DMS114 treated with DMSO at 0.1 percent for 48 hours (cell line): ENCODE data around the gene BAIAP2.

Source experiments
- DNase-seq: peaks from one replicate; lab custom pipeline; 2025; ENCODE audit not compliant: unreplicated experiment; lab: John Stamatoyannopoulos, UW

The BAIAP2 gene, protein sequence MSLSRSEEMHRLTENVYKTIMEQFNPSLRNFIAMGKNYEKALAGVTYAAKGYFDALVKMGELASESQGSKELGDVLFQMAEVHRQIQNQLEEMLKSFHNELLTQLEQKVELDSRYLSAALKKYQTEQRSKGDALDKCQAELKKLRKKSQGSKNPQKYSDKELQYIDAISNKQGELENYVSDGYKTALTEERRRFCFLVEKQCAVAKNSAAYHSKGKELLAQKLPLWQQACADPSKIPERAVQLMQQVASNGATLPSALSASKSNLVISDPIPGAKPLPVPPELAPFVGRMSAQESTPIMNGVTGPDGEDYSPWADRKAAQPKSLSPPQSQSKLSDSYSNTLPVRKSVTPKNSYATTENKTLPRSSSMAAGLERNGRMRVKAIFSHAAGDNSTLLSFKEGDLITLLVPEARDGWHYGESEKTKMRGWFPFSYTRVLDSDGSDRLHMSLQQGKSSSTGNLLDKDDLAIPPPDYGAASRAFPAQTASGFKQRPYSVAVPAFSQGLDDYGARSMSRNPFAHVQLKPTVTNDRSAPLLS

GRCh38 chr17:81034779-81035520 lies at the start of gene BAIAP2:
Gene BAIAP2 (plus strand): TSS chr17:81035151. CDS start chr17:81035255, 104 bp downstream.
- peak; percentile 85 for DNase-seq

DNA sequence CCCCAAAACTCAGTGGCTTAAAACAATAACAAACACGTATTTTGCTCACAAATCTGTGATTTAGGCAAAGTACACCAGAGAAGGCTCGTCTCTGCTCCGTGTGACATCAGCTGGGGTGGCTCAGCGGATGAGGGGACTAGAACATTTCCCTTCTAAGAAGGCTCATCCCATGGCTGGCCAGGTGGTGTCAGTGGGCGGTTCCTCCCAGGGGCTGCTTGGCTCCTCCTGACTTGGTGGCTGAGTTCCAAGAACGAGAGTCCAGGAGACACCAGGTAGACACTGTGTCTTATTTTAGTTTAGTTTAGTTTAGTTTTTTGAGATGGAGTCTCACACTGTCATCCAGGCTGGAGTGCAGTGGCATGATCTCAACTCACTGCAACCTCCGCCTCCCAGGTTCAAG lies 48.9 kb upstream of the BAIAP2 start:
- no peak for DNase-seq

GRCh38 chr17:80986816-80987475 lies 48.0 kb upstream of the BAIAP2 start:
- no peak for DNase-seq

DNA sequence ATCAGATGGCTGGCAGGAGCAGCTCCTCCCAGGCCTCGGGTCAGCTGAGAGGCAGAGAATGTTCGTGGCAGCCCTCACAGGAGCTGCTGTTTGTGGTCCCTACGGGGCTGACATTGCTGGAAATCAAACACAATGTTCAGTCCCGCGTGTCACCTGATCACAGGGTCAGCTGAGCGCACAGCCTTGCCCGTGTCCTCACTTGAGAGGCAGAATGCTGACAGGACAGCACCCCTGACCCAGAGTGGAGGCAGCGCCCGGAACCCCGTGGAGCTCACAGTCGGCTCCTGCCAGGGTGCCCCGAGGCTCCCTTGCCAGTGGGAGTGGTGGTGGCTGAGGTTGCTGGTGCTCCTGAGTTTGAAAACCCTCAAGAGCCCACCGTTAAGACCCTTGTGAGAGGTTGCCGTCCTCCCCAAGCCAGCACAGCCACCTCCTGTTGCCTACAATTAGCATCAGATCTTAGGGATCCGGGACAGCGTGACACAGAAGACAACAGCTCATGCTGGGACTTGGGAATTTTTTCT lies 47.0 kb upstream of the BAIAP2 start:
- no peak for DNase-seq

DNA sequence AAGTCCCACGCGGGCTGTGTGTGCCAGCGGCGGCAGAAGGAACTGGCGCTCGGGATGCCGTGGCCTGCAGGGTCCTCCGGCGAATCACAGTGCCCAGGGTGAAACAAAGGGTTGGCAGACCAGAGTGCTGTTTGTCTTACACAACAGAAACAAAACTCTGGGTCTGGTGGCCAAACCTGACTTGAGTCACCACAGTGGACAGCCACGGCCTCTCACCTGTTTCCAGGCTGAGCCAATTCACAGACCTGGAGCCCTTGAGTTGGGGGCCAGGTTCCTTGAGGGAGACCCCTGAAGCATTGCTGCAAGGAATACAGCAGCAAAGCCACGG lies 45.4 kb upstream of the BAIAP2 start:
- DNase-seq: no peak

DNA sequence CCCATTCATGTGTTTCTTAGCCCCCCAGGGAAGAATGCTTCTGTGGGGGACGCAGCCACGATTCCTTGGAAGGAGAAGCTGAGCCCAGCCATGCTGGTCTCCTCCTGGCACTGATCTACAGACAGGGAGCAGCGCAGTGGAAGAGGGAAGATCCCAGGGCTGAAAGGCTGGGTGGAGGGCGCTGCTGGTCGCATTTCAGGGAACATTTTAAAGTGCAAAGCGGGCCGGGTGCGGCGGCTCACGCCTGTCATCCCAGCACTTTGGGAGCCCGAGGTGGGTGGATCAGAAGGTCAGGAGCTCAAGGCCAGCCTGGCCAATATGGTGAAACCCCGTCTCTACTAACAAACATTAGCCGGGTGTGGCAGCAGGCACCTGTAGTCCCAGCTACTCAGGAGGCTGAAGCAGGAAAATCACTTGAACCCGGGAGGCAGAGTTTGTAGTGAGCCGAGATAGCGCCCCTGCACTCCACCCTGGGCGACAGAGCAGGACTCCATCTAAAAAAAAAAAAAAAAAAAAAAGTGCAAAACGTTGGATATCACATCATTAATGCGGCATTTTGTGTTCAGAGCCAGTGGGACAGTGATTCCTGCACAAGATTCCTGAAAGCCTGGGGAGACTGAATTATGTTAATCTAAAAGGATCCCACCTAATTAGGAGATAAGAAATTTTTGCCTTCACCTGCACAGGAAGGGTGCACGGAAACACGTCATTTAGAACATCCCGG lies 43.9 kb upstream of the BAIAP2 start:
- DNase-seq: no peak

DNA sequence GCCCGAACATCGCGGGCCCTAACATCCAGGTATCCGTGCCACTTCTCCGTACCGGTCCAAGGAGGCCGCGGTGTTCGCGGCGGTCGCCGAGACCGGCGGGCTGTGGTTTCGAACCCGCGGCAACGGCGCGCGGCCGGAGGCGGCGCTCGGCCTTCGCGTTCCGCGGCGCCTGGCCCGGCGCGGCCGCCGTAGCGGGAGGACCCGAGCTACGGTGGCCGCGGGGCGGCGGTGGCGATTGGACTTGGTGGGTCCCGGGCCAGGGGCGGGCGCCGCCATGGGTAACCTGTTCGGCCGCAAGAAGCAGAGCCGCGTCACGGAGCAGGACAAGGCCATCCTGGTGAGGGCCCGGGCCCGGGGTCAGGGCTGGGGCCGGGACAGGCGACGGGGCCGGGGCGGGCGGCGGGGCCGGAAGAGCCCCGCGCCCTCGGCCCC lies 43.3 kb upstream of the BAIAP2 start, which contains the start of gene CHMP6:
Gene CHMP6 (plus strand): TSS at position 197 of the 432 bp plus-strand sequence. CDS start 78 bp downstream, at position 275.
- peak; percentile 27 for DNase-seq

DNA sequence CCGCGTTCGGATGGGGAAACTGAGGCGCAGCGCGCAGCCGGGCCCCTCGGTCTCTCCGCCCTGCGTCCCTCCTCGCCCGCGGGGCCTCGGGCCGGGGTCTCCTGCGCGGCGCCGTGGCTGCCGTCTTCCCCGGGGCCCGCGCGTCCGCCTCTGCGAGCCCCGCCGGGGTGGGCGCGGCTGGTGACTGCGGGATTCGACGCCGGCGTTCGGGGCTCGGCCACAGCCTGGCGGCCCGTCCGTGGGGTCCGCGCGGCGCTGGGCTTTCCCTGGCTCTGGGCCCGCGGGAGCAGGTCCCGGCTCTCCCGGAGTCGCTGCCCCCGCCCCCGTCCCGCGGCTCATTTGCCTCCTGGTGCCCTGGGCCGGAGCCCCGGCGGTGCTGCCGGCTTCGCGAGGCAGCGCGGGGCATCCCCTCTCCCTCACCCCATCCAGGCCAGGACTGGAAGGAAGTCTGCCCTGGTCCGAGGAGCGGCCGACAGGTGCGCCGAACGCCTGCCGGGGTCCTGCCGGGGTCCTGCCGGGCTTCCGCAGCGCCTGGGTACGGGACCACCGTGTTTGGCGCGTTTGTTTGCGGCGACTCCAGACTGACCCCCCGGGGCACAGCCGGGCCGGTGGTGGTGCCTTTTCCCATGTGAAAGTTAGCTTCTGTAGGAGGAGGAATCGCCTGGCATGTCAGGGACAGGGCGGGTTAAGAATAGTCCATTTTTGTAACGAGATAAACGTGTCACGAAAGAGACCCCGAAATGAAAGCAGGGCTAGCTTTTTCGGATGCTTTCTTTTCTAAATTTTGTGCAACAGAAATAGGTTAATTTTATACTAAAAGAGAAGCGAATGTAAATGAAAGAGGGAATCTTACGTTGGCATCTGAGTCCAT lies 42.6 kb upstream of the BAIAP2 start:
- no peak for DNase-seq

DNA sequence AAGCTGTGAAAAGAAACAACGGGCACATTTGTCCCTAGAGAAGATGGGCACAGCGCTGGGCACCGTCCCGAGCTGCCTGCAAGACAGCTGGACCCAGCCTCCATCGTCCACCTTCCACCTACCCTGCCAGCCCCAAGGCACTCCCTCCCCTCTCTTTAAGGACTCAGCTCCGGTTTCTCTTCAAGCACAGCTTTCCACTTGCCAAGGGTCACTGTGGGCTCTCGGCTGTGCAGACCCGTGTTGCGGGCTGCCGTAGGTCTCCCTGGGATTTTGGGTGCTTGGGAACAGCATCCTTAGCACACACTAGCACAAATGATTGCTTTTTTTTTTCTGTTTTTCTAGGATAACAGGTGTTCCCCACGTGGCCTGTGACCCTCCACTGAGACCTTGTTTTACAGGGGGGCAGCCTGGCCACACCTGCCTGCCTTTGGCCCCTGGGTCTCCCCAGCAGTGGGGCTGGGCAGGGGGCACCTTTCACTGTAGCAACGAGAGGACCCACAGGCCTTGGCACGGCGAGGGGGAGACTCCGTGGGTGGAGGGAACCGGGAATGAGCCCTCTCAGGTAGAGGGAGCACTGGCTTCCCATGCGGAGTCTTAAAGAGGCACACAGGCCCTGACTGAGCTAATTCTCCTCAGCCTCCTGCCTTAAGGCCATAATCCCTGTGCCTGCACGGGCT lies 41.9 kb upstream of the BAIAP2 start:
- DNase-seq: no peak

- DNase-seq: no peak
These were observed 39.8 kb upstream of the BAIAP2 start for GRCh38 chr17:80995131-80995530.

DNA sequence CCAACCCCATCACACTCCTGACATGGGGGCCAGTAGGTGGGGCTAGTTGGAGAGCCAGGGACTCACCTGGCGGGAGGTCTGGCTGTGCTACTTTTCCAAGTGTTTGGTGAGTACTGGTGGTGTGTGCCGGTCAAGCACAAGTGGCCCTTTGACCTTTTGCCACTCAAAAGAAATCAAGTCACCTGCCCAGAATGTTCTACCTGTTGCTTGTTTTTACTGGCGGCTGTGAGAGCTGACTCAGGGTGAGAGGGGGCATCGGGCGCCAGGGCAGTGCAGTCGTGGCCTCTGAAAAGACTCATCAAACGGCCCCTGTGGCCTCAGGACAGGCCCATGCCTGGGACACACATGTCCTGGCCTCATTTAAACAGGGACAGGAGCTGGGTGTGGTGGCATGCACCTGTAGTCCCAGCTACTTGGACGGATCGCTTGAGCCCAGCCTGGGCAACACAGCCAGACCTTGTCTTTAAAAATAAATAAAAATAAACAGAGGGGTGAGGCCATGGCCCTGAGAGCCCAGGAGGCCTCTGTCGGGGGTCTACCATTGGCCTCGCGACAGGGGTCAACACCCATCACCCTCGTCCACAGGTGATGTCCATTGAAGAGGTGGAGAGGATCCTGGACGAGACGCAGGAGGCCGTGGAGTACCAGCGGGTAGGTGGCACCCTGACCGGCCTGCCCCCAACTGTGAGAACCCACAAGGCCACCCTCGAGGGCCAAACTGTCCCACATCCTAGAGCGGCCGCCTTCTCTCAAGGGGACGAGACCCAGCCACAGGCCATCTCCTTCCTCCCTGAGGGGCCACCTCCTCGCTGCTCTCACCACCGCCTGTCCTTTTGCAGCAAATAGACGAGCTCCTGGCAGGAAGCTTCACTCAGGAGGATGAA lies 38.3 kb upstream of the BAIAP2 start:
- no peak for DNase-seq

- DNase-seq: no peak
These were observed 37.4 kb upstream of the BAIAP2 start for GRCh38 chr17:80997424-80998117.

- DNase-seq: no peak
These were observed 36.7 kb upstream of the BAIAP2 start for GRCh38 chr17:80998118-80998747.

DNA sequence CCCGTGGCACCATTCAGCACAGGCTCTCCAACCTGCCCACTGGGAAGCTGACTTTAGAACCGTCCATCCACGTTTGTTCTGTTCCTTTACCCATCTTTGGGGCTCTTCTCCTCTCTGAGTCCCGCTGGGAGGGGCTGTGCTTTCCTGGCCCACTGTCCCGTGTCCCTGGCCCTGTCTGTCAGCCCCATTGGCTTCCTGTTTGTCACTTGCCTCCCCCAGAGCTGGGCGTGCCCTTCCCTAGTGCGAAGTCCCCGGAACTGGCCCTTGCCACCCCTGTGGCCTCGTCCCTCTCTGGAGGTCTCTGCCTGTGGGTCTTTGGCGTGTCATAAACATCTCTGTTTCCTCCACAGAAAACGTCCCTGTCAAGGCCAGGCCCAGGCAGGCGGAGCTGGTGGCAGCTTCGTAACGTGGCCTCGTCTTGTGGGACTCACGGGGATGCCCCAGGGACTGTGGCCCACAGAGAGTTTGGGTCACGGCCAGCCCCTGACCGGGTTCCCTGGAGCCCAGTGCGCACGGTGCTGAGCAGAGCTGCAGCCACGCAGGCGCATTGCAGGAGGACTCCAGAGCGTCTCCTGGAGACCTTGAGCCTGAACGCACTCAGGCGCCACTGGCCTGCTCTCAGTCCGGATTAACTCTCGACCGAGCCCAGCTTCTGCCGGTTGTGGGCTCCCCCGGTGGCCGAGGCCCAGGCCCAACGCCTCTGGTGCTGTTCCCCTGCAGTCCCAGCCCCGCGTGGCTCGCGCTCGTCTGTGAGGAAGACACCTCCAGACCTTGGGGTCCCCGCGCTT lies 36.0 kb upstream of the BAIAP2 start:
- no peak for DNase-seq

GRCh38 chr17:80999536-81000333 lies 35.2 kb upstream of the BAIAP2 start:
- no peak for DNase-seq

- DNase-seq: no peak
These were observed 34.7 kb upstream of the BAIAP2 start for GRCh38 chr17:81000334-81000630.
